Choroid plexus epithelial cell (primary cell): ENCODE results near the gene LAX1.
A peak's percentile ranks its signal among the peaks of the same experiment; 100 is the strongest.

ENCODE experiments used
- DNase-seq: peaks from one replicate; pipeline ENCODE4 v3.0.0-alpha.2; 2010; ENCODE audit warnings: low read depth
- H3K4me3 ChIP-seq: 2 replicates; pipeline ENCODE4 v1.5.1; 2011; ENCODE audit warnings: low read depth, mild to moderate bottlenecking, control low read depth, low read length, moderate library complexity
- CTCF ChIP-seq: conservative IDR thresholded peaks from 2 replicates; pipeline ENCODE4 v1.5.1; 2011; ENCODE audit warnings: low read depth, mild to moderate bottlenecking, control low read depth, inconsistent platforms, low read length, moderate library complexity

The LAX1 gene

DNA sequence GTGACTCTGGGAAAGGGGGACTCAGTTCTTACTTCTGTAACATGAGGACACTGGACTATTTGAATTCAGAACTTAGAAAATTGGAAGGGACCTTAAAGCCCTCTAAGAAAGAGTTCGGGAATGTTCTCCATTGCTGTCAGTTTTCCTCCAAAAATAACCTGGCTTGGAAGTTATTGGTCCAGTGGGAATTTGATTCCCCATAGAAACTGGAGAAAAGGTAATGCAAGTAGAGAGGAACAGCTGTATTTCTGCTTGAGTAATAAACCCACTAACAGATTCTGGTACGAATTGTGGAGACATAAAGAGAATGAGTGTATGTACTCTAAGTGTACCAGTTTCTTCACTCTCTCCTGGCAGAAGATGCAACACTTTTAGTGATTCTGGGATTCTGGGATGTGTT lies 32.2 kb downstream of the LAX1 start:
- H3K4me3 ChIP-seq, result peak overlapping the region; percentile 86
- no peak for DNase-seq
- no peak for TF ChIP-seq CTCF

DNA sequence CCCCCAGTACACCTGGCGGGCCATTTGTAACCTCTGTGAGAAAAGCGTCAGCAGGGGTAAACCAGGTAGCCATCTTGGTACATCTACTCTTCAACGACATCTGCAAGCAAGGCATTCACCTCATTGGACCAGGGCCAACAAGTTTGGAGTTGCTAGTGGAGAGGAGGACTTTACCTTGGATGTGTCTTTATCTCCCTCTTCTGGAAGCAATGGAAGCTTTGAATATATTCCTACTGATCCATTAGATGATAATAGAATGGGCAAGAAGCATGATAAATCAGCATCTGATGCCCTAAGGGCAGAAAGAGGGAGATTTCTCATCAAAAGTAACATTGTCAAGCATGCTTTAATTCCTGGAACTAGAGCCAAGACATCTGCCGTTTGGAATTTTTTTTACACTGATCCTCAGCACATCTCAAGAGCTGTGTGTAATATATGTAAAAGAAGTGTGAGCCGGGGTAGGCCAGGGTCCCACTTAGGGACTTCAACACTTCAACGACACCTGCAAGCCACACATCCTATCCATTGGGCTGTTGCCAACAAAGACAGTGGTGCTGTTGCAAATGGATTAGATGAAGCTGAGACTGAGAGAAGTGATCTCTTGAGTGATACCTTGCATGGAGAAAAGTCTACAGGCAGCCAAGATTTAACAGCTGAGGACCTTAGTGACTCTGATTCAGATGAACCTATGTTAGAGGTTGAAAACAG lies 33.1 kb downstream of the LAX1 start:
- peak; percentile 21 for TF ChIP-seq CTCF
- H3K4me3 ChIP-seq, result no peak overlapping the region
- peak; percentile 24 for DNase-seq

- no peak overlapping the region for H3K4me3 ChIP-seq
- no peak for TF ChIP-seq CTCF
- DNase-seq, result no peak
These were observed 34.2 kb downstream of the LAX1 start for GRCh38 chr1:203799157-203799556.

GRCh38 chr1:203799971-203800370 lies 35.0 kb downstream of the LAX1 start:
- peak; percentile 16 for DNase-seq
- TF ChIP-seq CTCF, result no peak
- no peak overlapping the region for H3K4me3 ChIP-seq

- no peak for TF ChIP-seq CTCF
- H3K4me3 ChIP-seq, result no peak overlapping the region
- DNase-seq, result no peak
These were observed 40.7 kb downstream of the LAX1 start for GRCh38 chr1:203805689-203806088.

DNA sequence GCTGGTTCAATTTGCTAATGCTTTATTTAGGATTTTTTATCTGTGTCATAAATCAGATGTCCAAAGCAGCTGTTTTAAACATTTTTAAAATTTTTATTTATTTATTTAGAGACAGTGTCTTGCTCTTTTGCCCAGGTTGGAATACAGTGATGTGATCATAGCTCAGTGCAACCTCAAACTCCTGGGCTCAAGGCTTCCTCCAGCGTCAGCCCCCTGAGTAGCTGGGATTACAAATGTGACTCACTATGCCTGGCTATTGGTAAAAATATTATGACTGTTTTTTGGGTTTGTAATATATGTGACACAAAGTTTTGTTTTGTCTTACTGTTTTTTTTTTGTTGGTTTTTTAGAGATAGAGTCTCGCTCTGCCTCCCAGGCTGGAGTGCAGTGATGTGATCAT lies 42.2 kb downstream of the LAX1 start:
- peak; percentile 10 for TF ChIP-seq CTCF
- H3K4me3 ChIP-seq, result no peak overlapping the region
- DNase-seq, result peak; percentile 71
